Pancreas (tissue), 10 donors: ENCODE measurements around the gene PLA2G6. TPM values are rescaled to one million over a fixed set of nuclear protein-coding genes. Genes with fewer than 3 reads are reported as not detected.
"Not testable (repeated sequence)": the region's sequence is repeated elsewhere in the genome, so short reads cannot be mapped to it uniquely, and the experiment has no call there.

Source experiments
- ATAC-seq, 4 donors: fragments of 200-7000 bp; cut with Tn5 transposase; one replicate each; pipeline versions ENCODE4 v1.8.0 to v1.9.1; 2020; ENCODE audit warnings: mild to moderate bottlenecking in 4 of 4, moderate library complexity in 4 of 4
- DNase-seq, 6 donors: peaks; one replicate each; pipeline ENCODE4 v3.0.0-alpha.2; 2020
- FAIRE-seq: peaks from 2 replicates; lab custom pipeline; 2012; peaks lifted over from hg19 to GRCh38; lab: Jason Lieb, UNC
- H3K27ac ChIP-seq, 4 donors: fragments of 200-600 bp; sonication (generic); 1 replicate in 3 of 4; 2 replicates in 1 of 4; pipeline versions ENCODE4 v1.5.0 to v1.8.0; 2020
- H3K27me3 ChIP-seq, 4 donors: fragments of 200-600 bp; one replicate each; pipeline ENCODE4 v1.8.0; 2021
- H3K36me3 ChIP-seq, 3 donors: fragments of 200-600 bp; sonication (generic) in 1 of 3; one replicate each; pipeline versions ENCODE4 v1.5.0 to v1.8.0; 2020 to 2021
- H3K4me1 ChIP-seq, 3 donors: fragments of 200-600 bp; one replicate each; pipeline ENCODE4 v1.8.0; 2021
- H3K4me3 ChIP-seq, 4 donors: fragments of 200-600 bp; sonication (generic) in 2 of 4; one replicate each; pipeline versions ENCODE4 v1.5.0 to v1.8.0; 2020 to 2021
- H3K9me3 ChIP-seq, 4 donors: fragments of 200-600 bp; one replicate each; pipeline ENCODE4 v1.8.0; 2021
- CTCF ChIP-seq, 4 donors: fragments of 200-600 bp; sonication (generic) in 3 of 4; IDR thresholded peaks; one replicate each; pipeline versions ENCODE4 v1.5.0 to v1.8.0; 2021; ENCODE audit warnings: antibody characterized with exemption in 4 of 4
- WGBS, 2 donors: extraction: QIAGEN DNeasy Blood & Tissue Kit; methylation state at CpG; one replicate each; pipeline ENCODE4 v1.1.7; 2013; 5-methylcytosine and 5-hydroxymethylcytosine counted together
- intact Hi-C, 3 donors: fragments of 100-400 bp; cut with DNase I; formaldehyde crosslinking; loops; one replicate each; pipeline versions ENCODE4 v1.11.1 to v1.14.2; 2022
- polyA plus RNA-seq, 2 donors: library from polyadenylated mRNA; stranded (reverse); fragments of 200-250 nt; gene quantifications; one replicate each; pipeline ENCODE4 v1.2.3, GENCODE V29; 2013
- total RNA-seq, 6 donors: library from RNA; stranded (reverse); fragmentation: NEBNext Ultra II Directional in 4 of 6; extraction: Animal tissue kit (Norgen Biotek cat#: 25700) in 4 of 6; gene quantifications; one replicate each; pipeline versions ENCODE4 v1.2.1 to v1.2.4, GENCODE V29; 2021 to 2023
- donor health status: healthy with polysubstance abuse.
- donor health status: DM: no; HTN: no; CAD: no; lungs with moderate emphysema.
- donor health status: DM: no; HTN: no; CAD: no.
- donor health status: control.
- donor health status: control.
- donor health status: Bipolar disorder and iron deficiency.
- donor health status: DM: yes; HTN: yes; CAD: no.
- donor health status: DM: no; HTN: no; CAD: no.
- donor health status: DM: no; HTN: no; CAD: no.
- donor health status: DM: yes; HTN: yes; CAD: no.

The PLA2G6 gene
- total and polyA plus RNA-seq, 8 donors = 8.7 to 109 (median 26.1) TPM

DNA sequence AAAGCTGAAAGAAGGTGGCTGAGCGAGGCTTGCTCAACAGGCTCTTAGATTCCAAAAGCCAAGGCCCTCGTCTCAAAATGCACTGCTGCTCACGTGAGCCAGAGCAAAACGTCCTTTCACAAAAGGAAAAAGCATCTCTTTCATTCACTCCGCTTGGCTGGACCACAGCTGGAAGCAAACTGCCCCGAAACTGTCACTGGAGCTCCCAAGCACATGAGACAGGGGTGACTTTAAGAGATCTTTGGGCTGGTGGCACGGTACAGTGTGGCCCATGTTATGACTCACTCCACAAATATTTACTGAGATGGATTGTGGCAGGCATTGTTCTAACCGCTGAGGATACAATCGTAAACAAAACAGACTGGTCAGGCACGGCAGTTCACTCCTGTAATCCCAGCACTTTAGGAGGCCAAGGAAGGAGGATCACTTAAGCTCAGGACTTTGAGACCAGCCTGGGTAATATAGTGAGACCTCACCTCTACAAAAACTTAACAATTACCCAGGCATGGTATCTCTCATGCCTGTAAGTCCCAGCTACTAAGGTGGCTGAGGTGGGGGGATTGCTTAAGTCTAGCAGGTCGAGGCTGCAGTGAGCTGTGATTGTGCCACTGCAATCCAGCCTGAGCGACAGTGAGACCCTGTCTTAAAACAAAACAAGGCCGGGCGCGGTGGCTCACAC, 3.6 kb downstream of the PLA2G6 start:
- no peaks in the 10 kb centered on the region for H3K9me3 ChIP-seq
- no peaks in the 10 kb centered on the region for H3K27me3 ChIP-seq
- DNase-seq = peak in 1 of 6 donors; percentile 47
- no peak for FAIRE-seq
- 50% methylated on average over 15 of the region's 15 CpGs for WGBS, 2 donors
- H3K4me1 ChIP-seq = peaks cover 0 to 22% (median 4%) of the 10 kb centered on the region in 3 donors
- peak overlapping the region; percentile 49 to 76 (median 56) for H3K27ac ChIP-seq
- TF ChIP-seq CTCF (IDR thresholded peaks at IDR 0.05) = no peak
- intact Hi-C loops = no loop called here
- H3K4me3 ChIP-seq = no peak overlapping the region
- no peaks in the 10 kb centered on the region for H3K36me3 ChIP-seq
- peak in 2 of 4 donors; percentile 9 to 13 for ATAC-seq

DNA sequence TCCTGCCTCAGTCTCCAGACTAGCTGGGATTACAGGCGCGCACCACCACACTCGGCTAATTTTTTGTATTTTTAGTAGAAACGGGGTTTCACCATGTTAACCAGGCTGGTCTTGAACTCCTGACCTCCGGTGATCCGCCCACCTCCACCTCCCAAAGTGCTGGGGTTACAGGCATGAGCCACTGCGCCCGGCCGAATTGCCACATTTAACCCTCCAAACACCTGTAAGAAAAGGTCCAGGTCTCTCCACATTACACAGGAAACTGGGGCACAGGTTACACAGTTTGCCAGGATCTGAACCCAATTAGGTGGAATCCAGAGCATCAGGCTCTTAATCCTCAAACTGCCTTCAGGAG, 4.1 kb downstream of the PLA2G6 start:
- H3K9me3 ChIP-seq, intact Hi-C loops, H3K4me3 ChIP-seq, H3K36me3 ChIP-seq, H3K27me3 ChIP-seq, FAIRE-seq, ATAC-seq: not testable (repeated sequence)
- WGBS, 2 donors = 85% methylated on average over 9 of the region's 9 CpGs
- peak overlapping the region; percentile 49 to 76 (median 56) for H3K27ac ChIP-seq
- peaks cover 0 to 24% (median 4%) of the 10 kb centered on the region in 3 donors for H3K4me1 ChIP-seq
- DNase-seq = peak in 1 of 6 donors; percentile 30

- peak in 1 of 6 donors; percentile 21 for DNase-seq
- FAIRE-seq = no peak
- ATAC-seq = no peak
Measured at GRCh38 chr22:38177044-38177443, 4.6 kb downstream of the PLA2G6 start.

DNA sequence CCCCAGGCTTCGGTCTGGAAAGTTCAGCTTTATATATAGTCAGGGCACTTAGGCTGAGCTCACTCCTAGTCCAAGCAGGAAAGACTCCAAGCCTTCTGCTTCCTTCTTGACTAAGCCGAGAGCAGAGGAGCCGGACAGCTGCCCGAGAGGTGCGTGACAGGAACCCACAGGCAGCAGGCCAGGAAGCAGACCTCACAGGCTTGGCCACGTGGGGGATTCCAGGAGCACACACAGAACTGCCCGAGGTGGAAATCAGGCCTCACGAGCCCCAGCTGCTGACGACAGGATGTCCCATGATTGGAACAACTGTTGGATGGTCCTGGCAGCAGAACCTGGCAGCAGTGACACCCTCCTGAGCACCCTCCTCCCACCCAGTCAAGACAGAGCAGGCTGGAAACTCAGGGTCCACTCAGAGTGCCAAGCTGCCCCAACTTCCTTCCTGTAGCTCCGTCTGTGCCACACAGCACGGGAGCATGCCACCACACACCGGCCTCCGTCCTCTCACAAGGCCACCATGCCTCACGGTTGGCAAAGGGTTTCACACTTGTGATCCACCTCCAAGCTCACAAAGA, 5.4 kb downstream of the PLA2G6 start:
- Histone ChIP-seq H3K4me3 (no peak overlapping the region), H3K9me3 (no peaks in the 10 kb centered on the region), H3K4me1 (peaks cover 0 to 22% (median 4%) of the 10 kb centered on the region in 3 donors), H3K36me3 (no peaks in the 10 kb centered on the region), H3K27me3 (no peaks in the 10 kb centered on the region), H3K27ac (peak overlapping the region; percentile 3 to 76 (median 28))
- 71 to 78% methylated on average over 14 of the region's 14 CpGs for WGBS, 2 donors
- FAIRE-seq (no peak), DNase-seq (peak in 3 of 6 donors; percentile 51 to 60 (median 57)), ATAC-seq (peak in 2 of 4 donors; percentile 1 to 8)
- intact Hi-C loops = no loop called here
- TF ChIP-seq CTCF (IDR thresholded peaks at IDR 0.05) = no peak

More at GRCh38 chr22:38177044-38177443, 4.6 kb downstream of the PLA2G6 start:
- Histone ChIP-seq H3K4me3 (no peak overlapping the region), H3K9me3 (no peaks in the 10 kb centered on the region), H3K4me1 (peaks cover 0 to 23% (median 4%) of the 10 kb centered on the region in 3 donors), H3K27me3 (no peaks in the 10 kb centered on the region), H3K27ac (peak overlapping the region in 1 of 4 donors; percentile 76), H3K36me3 (no peaks in the 10 kb centered on the region)
- WGBS, 2 donors = 97% methylated on average over 4 of the region's 4 CpGs
- no peak for TF ChIP-seq CTCF (IDR thresholded peaks at IDR 0.05)
- intact Hi-C loops = no loop called here

DNA sequence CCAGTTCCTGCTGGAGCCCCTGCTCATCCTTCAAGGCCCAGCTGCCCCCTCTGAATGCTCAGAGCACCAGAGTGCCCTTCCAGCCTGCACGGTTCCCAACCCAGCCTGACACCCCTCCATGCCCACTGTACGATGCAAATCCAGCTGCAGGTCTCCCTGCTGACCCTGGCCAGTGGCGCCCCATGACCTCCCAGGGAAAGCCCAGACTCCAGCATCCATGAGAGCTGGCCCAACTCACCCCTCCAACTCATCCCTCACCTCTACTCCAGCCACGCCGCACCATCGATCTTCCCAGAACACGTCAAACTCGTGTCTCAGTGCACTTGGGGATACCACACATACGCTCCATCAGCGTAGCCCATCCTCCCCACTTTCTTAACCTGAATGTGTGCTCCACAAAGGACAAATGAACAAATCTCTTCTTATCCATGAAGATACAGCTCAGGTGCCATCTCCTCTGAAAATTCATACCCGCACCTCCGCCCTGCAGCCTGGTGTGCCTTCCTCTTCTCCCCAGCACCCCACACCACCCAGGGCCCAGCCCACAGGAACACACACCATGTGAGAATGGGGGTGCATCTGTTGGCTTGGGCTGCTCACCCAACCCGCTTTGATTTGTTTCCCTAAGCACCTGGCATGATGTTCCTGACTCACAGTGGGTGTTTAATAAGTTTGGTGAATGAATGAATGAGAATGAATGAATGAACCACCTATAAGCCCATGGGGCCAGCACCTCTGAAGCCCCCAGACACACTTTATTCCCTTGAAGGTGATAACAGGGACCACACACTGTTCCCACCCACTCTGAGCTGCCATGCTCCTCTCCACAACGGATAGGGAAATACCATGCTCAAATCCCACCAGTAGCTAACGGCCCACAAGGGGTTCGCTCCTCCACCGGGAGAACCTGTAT, 6.2 kb downstream of the PLA2G6 start:
- no peak for ATAC-seq
- Histone ChIP-seq H3K36me3 (no peaks in the 10 kb centered on the region), H3K27me3 (no peaks in the 10 kb centered on the region), H3K4me3 (no peak overlapping the region), H3K9me3 (no peaks in the 10 kb centered on the region), H3K27ac (peak overlapping the region in 2 of 4 donors; percentile 4 to 62), H3K4me1 (peaks cover 0 to 14% (median 0%) of the 10 kb centered on the region in 3 donors)
- no peak for TF ChIP-seq CTCF (IDR thresholded peaks at IDR 0.05)
- DNase-seq = peak in 1 of 6 donors; percentile 45
- intact Hi-C loops = no loop called here
- no peak for FAIRE-seq
- 91 to 92% methylated on average over 17 of the region's 17 CpGs for WGBS, 2 donors
